IPS-NIHi7 (cell line): ENCODE data around the gene PHLDB1.
"Not testable (repeated sequence)": the region's sequence is repeated elsewhere in the genome, so short reads cannot be mapped to it uniquely, and the experiment has no call there.

ENCODE experiments used
- DNase-seq: peaks from one replicate; pipeline ENCODE4 v3.0.0; 2012; ENCODE audit warnings: mixed read lengths; ENCODE audit errors: extremely low spot score

The PHLDB1 gene

GRCh38 chr11:118605116-118605867 lies 2.1 kb upstream of the PHLDB1 start:
- no peak for DNase-seq

GRCh38 chr11:118606157-118606843 lies 1.1 kb upstream of the PHLDB1 start:
- no peak for DNase-seq

- DNase-seq = no peak
Measured at GRCh38 chr11:118606844-118607228, 579 bp upstream of the PHLDB1 start.

GRCh38 chr11:118608360-118609227 lies 1.2 kb downstream of the PHLDB1 start:
- DNase-seq = no peak

- DNase-seq = no peak
Measured at GRCh38 chr11:118609380-118610224, 2.2 kb downstream of the PHLDB1 start.

- no peak for DNase-seq
Measured at GRCh38 chr11:118610225-118610772, 2.9 kb downstream of the PHLDB1 start.

GRCh38 chr11:118610773-118611432 lies 3.5 kb downstream of the PHLDB1 start:
- DNase-seq = peak; percentile 78

- not testable (repeated sequence) for DNase-seq
Measured at GRCh38 chr11:118611433-118611795, 4.0 kb downstream of the PHLDB1 start.

GRCh38 chr11:118612378-118612777 lies 5.0 kb downstream of the PHLDB1 start:
- no peak for DNase-seq

- DNase-seq = no peak
Measured at GRCh38 chr11:118614511-118614910, 7.1 kb downstream of the PHLDB1 start.

- peak; percentile 75 for DNase-seq
Measured at GRCh38 chr11:118615282-118615975, 8.0 kb downstream of the PHLDB1 start.

GRCh38 chr11:118615976-118616371 lies 8.6 kb downstream of the PHLDB1 start:
- DNase-seq = no peak

- DNase-seq = no peak
Measured at GRCh38 chr11:118618115-118618990, 10.9 kb downstream of the PHLDB1 start.

GRCh38 chr11:118618991-118619375 lies 11.6 kb downstream of the PHLDB1 start:
- DNase-seq = no peak

GRCh38 chr11:118619444-118620197 lies 12.2 kb downstream of the PHLDB1 start:
- DNase-seq = no peak

GRCh38 chr11:118620529-118621070 lies 13.2 kb downstream of the PHLDB1 start:
- no peak for DNase-seq

- peak; percentile 89 for DNase-seq
Measured at GRCh38 chr11:118621071-118621783, 13.8 kb downstream of the PHLDB1 start.
